ENCODE results near the gene CCDC93. TPM values are rescaled to one million over a fixed set of nuclear protein-coding genes. Genes with fewer than 3 reads are reported as not detected.
"Not testable (repeated sequence)": the region's sequence is repeated elsewhere in the genome, so short reads cannot be mapped to it uniquely, and the experiment has no call there.

Gene CCDC93
- total RNA-seq, 2 experiments from 2014 or later = 62.2 to 64.5 TPM

DNA sequence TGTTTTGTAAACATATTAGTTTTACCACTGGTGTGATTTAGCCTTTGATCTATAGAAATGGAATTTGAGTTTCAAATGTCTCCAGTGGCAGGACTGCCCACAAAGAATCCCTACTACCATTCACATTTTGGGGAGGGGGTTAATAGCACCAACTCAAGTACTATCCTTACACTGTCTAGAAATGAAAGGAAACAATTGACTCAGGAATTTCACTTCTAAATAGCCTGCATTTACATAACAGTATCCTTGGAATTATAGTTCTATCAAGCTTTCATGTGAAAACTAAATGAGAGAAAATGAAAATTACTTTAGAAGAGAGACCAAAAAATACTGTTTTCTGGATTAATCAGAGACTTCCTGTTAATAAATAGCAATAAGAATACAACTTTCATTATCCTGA is 7.5 kb upstream of the CCDC93 start:
- DNase-seq (no peak), ATAC-seq (ENCODE audit: poor library complexity) (no peak)
- Histone ChIP-seq H3K4me3 (ENCODE audit: low read length) (no peak overlapping the region), H3K27me3 (ENCODE audit: control insufficient read depth in 1 of 2, insufficient read depth in 2 of 2, low read length in 2 of 2) (no peaks in the 10 kb centered on the region), H3K9me3 (ENCODE audit: control insufficient read depth in 1 of 2, insufficient read depth in 1 of 2, low read length in 2 of 2) (no peaks in the 10 kb centered on the region), H3K4me1 (ENCODE audit: insufficient read depth, low read length) (peaks cover 4% of the 10 kb centered on the region), H3K27ac (ENCODE audit: low read depth in 1 of 2, low read length in 2 of 2) (no peak overlapping the region), H3K36me3 (ENCODE audit: insufficient read depth, low read length) (no peaks in the 10 kb centered on the region)
- POLR2A ChIA-PET = no interaction called here
- Mint-ChIP-seq H3K36me3 (ENCODE audit: low read depth) (no peaks in the 10 kb centered on the region), H3K4me3 (no peak overlapping the region), H3K27ac (no peak overlapping the region), H3K27me3 (peaks cover 10% of the 10 kb centered on the region), H3K4me1 (ENCODE audit: low read depth) (peaks cover 7% of the 10 kb centered on the region), H3K9me3 (no peaks in the 10 kb centered on the region)
- intact Hi-C loops (cut with DNase I, micrococcal nuclease) = no loop called here
- TF ChIP-seq, protein P1, sequence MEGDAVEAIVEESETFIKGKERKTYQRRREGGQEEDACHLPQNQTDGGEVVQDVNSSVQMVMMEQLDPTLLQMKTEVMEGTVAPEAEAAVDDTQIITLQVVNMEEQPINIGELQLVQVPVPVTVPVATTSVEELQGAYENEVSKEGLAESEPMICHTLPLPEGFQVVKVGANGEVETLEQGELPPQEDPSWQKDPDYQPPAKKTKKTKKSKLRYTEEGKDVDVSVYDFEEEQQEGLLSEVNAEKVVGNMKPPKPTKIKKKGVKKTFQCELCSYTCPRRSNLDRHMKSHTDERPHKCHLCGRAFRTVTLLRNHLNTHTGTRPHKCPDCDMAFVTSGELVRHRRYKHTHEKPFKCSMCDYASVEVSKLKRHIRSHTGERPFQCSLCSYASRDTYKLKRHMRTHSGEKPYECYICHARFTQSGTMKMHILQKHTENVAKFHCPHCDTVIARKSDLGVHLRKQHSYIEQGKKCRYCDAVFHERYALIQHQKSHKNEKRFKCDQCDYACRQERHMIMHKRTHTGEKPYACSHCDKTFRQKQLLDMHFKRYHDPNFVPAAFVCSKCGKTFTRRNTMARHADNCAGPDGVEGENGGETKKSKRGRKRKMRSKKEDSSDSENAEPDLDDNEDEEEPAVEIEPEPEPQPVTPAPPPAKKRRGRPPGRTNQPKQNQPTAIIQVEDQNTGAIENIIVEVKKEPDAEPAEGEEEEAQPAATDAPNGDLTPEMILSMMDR (IDR thresholded peaks at IDR 0.05) = no peak
- CTCF ChIA-PET = no interaction called here

DNA sequence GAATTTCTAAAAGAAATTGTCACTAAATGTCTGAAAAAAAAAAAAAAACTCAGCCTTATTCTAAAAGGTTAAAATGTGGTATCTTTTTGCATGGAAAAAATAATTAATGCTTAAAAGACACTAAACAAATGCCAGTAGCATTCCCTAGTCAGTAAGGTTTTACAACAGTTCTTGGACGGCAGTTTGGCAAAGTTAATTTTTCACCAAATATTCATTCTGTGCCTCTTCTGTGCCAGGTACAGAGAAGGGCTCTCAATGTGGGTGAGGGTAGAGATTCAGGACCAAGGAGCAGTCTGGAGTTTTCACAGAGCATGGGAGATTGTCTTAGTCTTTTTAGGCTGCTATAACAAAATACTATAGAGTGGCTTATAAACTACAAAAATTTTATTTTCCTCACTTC is 6.0 kb upstream of the CCDC93 start:
- peaks cover 5% of the 10 kb centered on the region for H3K27me3 Mint-ChIP-seq
- H3K4me3 Mint-ChIP-seq = no peak overlapping the region
- ChIA-PET CTCF (no interaction called here), POLR2A (no interaction called here)
- peaks cover under 1% of the 10 kb centered on the region for H3K36me3 Mint-ChIP-seq (ENCODE audit: low read depth)
- no peaks in the 10 kb centered on the region for H3K9me3 Mint-ChIP-seq
- no peak overlapping the region for H3K27ac ChIP-seq (ENCODE audit: low read depth in 1 of 2, low read length in 2 of 2)
- no peak for DNase-seq
- no peaks in the 10 kb centered on the region for H3K9me3 ChIP-seq (ENCODE audit: control insufficient read depth in 1 of 2, insufficient read depth in 1 of 2, low read length in 2 of 2)
- no peak overlapping the region for H3K4me3 ChIP-seq (ENCODE audit: low read length)
- H3K36me3 ChIP-seq (ENCODE audit: insufficient read depth, low read length) = no peaks in the 10 kb centered on the region
- no peak for ATAC-seq (ENCODE audit: poor library complexity)
- peaks cover 7% of the 10 kb centered on the region for H3K4me1 ChIP-seq (ENCODE audit: insufficient read depth, low read length)
- H3K27me3 ChIP-seq (ENCODE audit: control insufficient read depth in 1 of 2, insufficient read depth in 2 of 2, low read length in 2 of 2) = no peaks in the 10 kb centered on the region
- TF ChIP-seq, protein P1 (IDR thresholded peaks at IDR 0.05) = no peak
- intact Hi-C loops (cut with DNase I, micrococcal nuclease) = loop anchor here (10.0 kb wide), 3 partner anchors 165 to 1655 kb away; partner anchors contain the start of gene TMEM177 (in 1 of the 2)
- H3K4me1 Mint-ChIP-seq (ENCODE audit: low read depth) = peaks cover 9% of the 10 kb centered on the region
- H3K27ac Mint-ChIP-seq = no peak overlapping the region

DNA sequence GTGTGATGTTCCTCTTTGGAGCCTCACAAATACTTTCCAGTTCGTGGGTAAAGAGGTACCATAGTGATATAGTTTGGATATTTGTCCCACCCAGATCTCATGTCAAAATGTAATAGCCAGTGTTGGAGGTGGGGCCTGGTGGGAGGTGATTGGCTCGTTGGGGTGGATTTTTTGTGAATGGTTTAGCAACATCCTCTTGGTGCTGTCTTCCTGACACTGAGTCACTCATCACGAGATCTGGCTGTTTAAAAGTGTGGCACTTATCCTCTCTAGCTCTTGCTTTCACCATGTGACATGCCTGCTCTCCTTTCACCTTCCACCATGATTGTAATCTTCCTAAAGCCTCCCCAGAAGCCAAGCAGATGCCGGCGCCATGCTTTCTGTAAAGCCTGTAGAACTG is 3.0 kb upstream of the CCDC93 start:
- Histone ChIP-seq H3K36me3 (ENCODE audit: insufficient read depth, low read length) (no peaks in the 10 kb centered on the region), H3K4me3 (ENCODE audit: low read length) (no peak overlapping the region), H3K4me1 (ENCODE audit: insufficient read depth, low read length) (peaks cover 28% of the 10 kb centered on the region), H3K27me3 (ENCODE audit: control insufficient read depth in 1 of 2, insufficient read depth in 2 of 2, low read length in 2 of 2) (no peaks in the 10 kb centered on the region), H3K27ac (ENCODE audit: low read depth in 1 of 2, low read length in 2 of 2) (no peak overlapping the region), H3K9me3 (ENCODE audit: control insufficient read depth in 1 of 2, insufficient read depth in 1 of 2, low read length in 2 of 2) (no peaks in the 10 kb centered on the region)
- ATAC-seq (ENCODE audit: poor library complexity) (no peak), DNase-seq (peak in 5 of 14 experiments; percentile 2 to 71 (median 16))
- TF ChIP-seq, protein P1 (IDR thresholded peaks at IDR 0.05) = no peak
- Mint-ChIP-seq H3K4me3 (peak overlapping the region; percentile 66), H3K9me3 (no peaks in the 10 kb centered on the region), H3K4me1 (ENCODE audit: low read depth) (peaks cover 27% of the 10 kb centered on the region), H3K36me3 (ENCODE audit: low read depth) (peaks cover 8% of the 10 kb centered on the region), H3K27me3 (peaks cover 5% of the 10 kb centered on the region), H3K27ac (peak overlapping the region; percentile 7)
- POLR2A ChIA-PET = no interaction called here
- intact Hi-C loops (cut with DNase I, micrococcal nuclease) = loop anchor here (10.0 kb wide), 3 partner anchors 168 to 1658 kb away; partner anchors contain the start of gene TMEM177 (in 1 of the 2)
- CTCF ChIA-PET = interaction anchor here (5.6 kb wide), 1 partner anchor 14 kb away, joined by 44 read pairs; no protein-coding TSS in a partner anchor

DNA sequence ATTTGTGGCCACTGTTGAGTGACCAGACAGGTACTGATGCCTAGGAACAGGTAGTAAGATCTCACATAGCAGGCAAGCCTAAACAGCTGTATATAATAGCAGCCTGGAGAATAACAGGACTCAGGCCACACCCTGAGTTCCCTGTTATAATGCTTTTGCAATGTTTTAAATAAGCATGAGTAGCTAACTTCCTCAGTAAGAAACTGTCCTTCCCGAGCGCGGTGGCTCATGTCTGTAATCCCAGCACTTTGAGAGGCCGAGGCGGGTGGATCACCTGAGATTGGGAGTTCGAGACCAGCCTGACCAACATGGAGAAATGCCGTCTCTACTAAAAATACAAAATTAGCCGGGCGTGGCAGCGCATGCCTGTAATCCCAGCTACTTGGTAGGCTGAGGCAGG is 1.9 kb upstream of the CCDC93 start:
- Mint-ChIP-seq H3K4me1 (ENCODE audit: low read depth) (peaks cover 37% of the 10 kb centered on the region), H3K4me3 (peak overlapping the region; percentile 18)
- H3K27ac Mint-ChIP-seq; H3K27me3 ChIP-seq (ENCODE audit: control insufficient read depth in 1 of 2, insufficient read depth in 2 of 2, low read length in 2 of 2); H3K27ac ChIP-seq (ENCODE audit: low read depth in 1 of 2, low read length in 2 of 2); ATAC-seq (ENCODE audit: poor library complexity); H3K9me3 Mint-ChIP-seq; H3K9me3 ChIP-seq (ENCODE audit: control insufficient read depth in 1 of 2, insufficient read depth in 1 of 2, low read length in 2 of 2); H3K36me3 Mint-ChIP-seq (ENCODE audit: low read depth); H3K27me3 Mint-ChIP-seq; H3K36me3 ChIP-seq (ENCODE audit: insufficient read depth, low read length); H3K4me3 ChIP-seq (ENCODE audit: low read length): not testable (repeated sequence)
- DNase-seq = peak in 1 of 14 experiments; percentile 24
- intact Hi-C loops (cut with DNase I, micrococcal nuclease) = loop anchor here (10.0 kb wide), 3 partner anchors 169 to 1659 kb away; partner anchors contain the start of gene TMEM177 (in 1 of the 2)
- ChIA-PET CTCF (interaction anchor here (1.4 to 5.6 kb wide), 3 partner anchors 12 to 201 kb away, joined by 4 to 44 read pairs (median 14); partner anchors contain the start of gene DDX18), POLR2A (interaction anchor here (0.8 to 2.4 kb wide), 2 partner anchors 201 to 1663 kb away, joined by 3 to 20 read pairs; partner anchors contain the start of genes DDX18 and TMEM177)
- H3K4me1 ChIP-seq (ENCODE audit: insufficient read depth, low read length) = peaks cover 33% of the 10 kb centered on the region

Data from CD4-positive, alpha-beta T cell (primary cell).